B cell (primary cell): ENCODE results near the gene MOK. TPM values are rescaled to one million over a fixed set of nuclear protein-coding genes. Genes with fewer than 3 reads are reported as not detected.

Source experiments
- ATAC-seq: fragments of 200-7000 bp; cut with Tn5 transposase; one replicate; pipeline ENCODE4 v1.10.0; 2021; ENCODE audit warnings: low read depth, mild to moderate bottlenecking, moderate number of reproducible peaks, moderate library complexity
- CTCF ChIA-PET: fragments of 350-600 bp; sonication (Branson Sonifier 250); formaldehyde crosslinking; loops from one replicate; lab custom pipeline; 2021; ENCODE audit warnings: antibody characterized with exemption, inconsistent platforms; lab: Charles Lee
- POLR2A ChIA-PET: fragments of 350-600 bp; sonication (Branson Sonifier 250); formaldehyde crosslinking; loops from one replicate; lab custom pipeline; 2021; ENCODE audit warnings: antibody characterized with exemption; lab: Charles Lee
- DNase-seq: peaks from one replicate; pipeline ENCODE4 v3.0.0; 2013
- H2AFZ ChIP-seq: 2 replicates; pipeline ENCODE4 v1.6.1; 2012; ENCODE audit warnings: mild to moderate bottlenecking, low read depth, low read length; ENCODE audit not compliant: insufficient read depth, poor library complexity, severe bottlenecking
- H3K27ac ChIP-seq, 2 donors: 1 replicate in 1 of 2; 2 replicates in 1 of 2; pipeline ENCODE4 v1.5.1; 2012 to 2013; ENCODE audit warnings: low read length in 2 of 2, mild to moderate bottlenecking in 2 of 2, moderate library complexity in 1 of 2
- H3K27me3 ChIP-seq, 4 experiments: fragments of 200-600 bp in 1 of 4; sonication (generic) in 1 of 4; replicated peaks in 1 of 4; 1 replicate in 2 of 4; 2 replicates in 2 of 4; pipeline versions ENCODE4 v1.6.1 to v1.7.0; 2013 to 2016; ENCODE audit warnings: low read length in 3 of 4, mild to moderate bottlenecking in 2 of 4, mixed read lengths in 1 of 4, moderate library complexity in 1 of 4; ENCODE audit not compliant: insufficient read depth in 4 of 4, control insufficient read depth in 3 of 4; ENCODE audit errors: control extremely low read depth in 1 of 4
- H3K36me3 ChIP-seq, 2 experiments: replicated peaks in 1 of 2; 1 replicate in 1 of 2; 2 replicates in 1 of 2; pipeline versions ENCODE4 v1.6.1 to v1.7.1; 2013; ENCODE audit warnings: low read length in 1 of 2; ENCODE audit not compliant: insufficient read depth in 2 of 2, control insufficient read depth in 1 of 2; ENCODE audit errors: control extremely low read depth in 1 of 2, extremely low read depth in 1 of 2
- H3K4me1 ChIP-seq, 2 donors: fragments of 200-600 bp in 1 of 2; sonication (generic) in 1 of 2; 1 replicate in 1 of 2; 2 replicates in 1 of 2; pipeline versions ENCODE4 v1.5.1 to v1.6.1; 2013 to 2017; ENCODE audit warnings: low read length in 2 of 2; ENCODE audit not compliant: control insufficient read depth in 2 of 2, insufficient read depth in 2 of 2
- H3K4me2 ChIP-seq: replicated peaks from 2 replicates; pipeline ENCODE3; 2012; ENCODE audit warnings: mild to moderate bottlenecking, low read depth, low read length; ENCODE audit not compliant: poor library complexity, severe bottlenecking
- H3K4me3 ChIP-seq, 5 experiments: fragments of 200-600 bp in 1 of 5; sonication (generic) in 1 of 5; 1 replicate in 3 of 5; 2 replicates in 2 of 5; pipeline versions ENCODE4 v1.5.1 to v1.7.0; 2011 to 2016; ENCODE audit warnings: low read length in 4 of 5, mild to moderate bottlenecking in 4 of 5, low read depth in 2 of 5, control low read depth in 1 of 5, moderate library complexity in 1 of 5; ENCODE audit not compliant: insufficient read depth in 1 of 5; ENCODE audit errors: control extremely low read depth in 1 of 5, extremely low read depth in 1 of 5
- H3K79me2 ChIP-seq: fragments of 200-600 bp; sonication (generic); one replicate; pipeline ENCODE4 v1.6.0; 2016; ENCODE audit warnings: low read length; ENCODE audit not compliant: control insufficient read depth, insufficient read depth
- H3K9ac ChIP-seq: fragments of 200-600 bp; sonication (generic); 2 replicates; pipeline ENCODE4 v1.6.1; 2017; ENCODE audit warnings: mild to moderate bottlenecking, low read length, moderate library complexity
- H3K9me3 ChIP-seq, 3 donors: one replicate each; pipeline versions ENCODE4 v1.6.1 to v1.7.1; 2013; ENCODE audit warnings: low read length in 2 of 3; ENCODE audit not compliant: control insufficient read depth in 2 of 3, insufficient read depth in 1 of 3; ENCODE audit errors: control extremely low read depth in 1 of 3
- H4K20me1 ChIP-seq: 2 replicates; pipeline ENCODE4 v1.6.0; 2012; ENCODE audit warnings: mild to moderate bottlenecking, low read length; ENCODE audit not compliant: insufficient read depth, control insufficient read depth, poor library complexity, severe bottlenecking
- H3K27ac Mint-ChIP-seq: one replicate; pipeline ENCODE4 v1.8.0; 2021; ENCODE audit warnings: mixed read lengths
- H3K27me3 Mint-ChIP-seq: one replicate; pipeline ENCODE4 v1.8.0; 2021; ENCODE audit warnings: mixed read lengths
- H3K4me1 Mint-ChIP-seq: one replicate; pipeline ENCODE4 v1.8.0; 2021; ENCODE audit warnings: mixed read lengths
- H3K4me3 Mint-ChIP-seq: one replicate; pipeline ENCODE4 v1.8.0; 2021; ENCODE audit warnings: mixed read lengths
- H3K9me3 Mint-ChIP-seq: one replicate; pipeline ENCODE4 v1.8.0; 2022; ENCODE audit warnings: mixed read lengths; ENCODE audit not compliant: insufficient read depth
- EZH2 ChIP-seq: IDR thresholded peaks from 2 replicates; pipeline ENCODE4 v1.6.1; 2012; ENCODE audit warnings: borderline replicate concordance, low read depth, mild to moderate bottlenecking, moderate library complexity, low read length; ENCODE audit not compliant: insufficient read depth, poor library complexity, severe bottlenecking
- WGBS: methylation state at CpG from one replicate; pipeline ENCODE4 v1.1.5; 2013; ENCODE audit warnings: missing lambda C conversion rate; ENCODE audit not compliant: insufficient coverage; 5-methylcytosine and 5-hydroxymethylcytosine counted together
- intact Hi-C: fragments of 100-400 bp; cut with micrococcal nuclease; formaldehyde crosslinking; loops from one replicate; pipeline ENCODE4 v1.10.0; 2022
- polyA plus RNA-seq: library from polyadenylated mRNA; depleted of rRNA; stranded (reverse); fragments of >200 nt; gene quantifications from 2 replicates; pipeline ENCODE4 v1.2.3, GENCODE V29; 2012
- total RNA-seq, 2 donors: library from RNA; stranded (reverse); fragments of 120-200 nt in 1 of 2; gene quantifications; 1 replicate in 1 of 2; 2 replicates in 1 of 2; pipeline versions ENCODE4 v1.2.3 to v1.2.4, GENCODE V29; 2013 to 2022
- TF ChIP-seq, protein P1 (sequence below): fragments of 200-600 bp; IDR thresholded peaks from one replicate; pipeline ENCODE4 v1.8.0; 2022; ENCODE audit warnings: antibody characterized with exemption, mild to moderate bottlenecking

Gene MOK
- total and polyA plus RNA-seq, 2 donors (not counting 1 experiment from before 2014, with no cell fraction given), result 1.2 to 3.0 TPM

DNA sequence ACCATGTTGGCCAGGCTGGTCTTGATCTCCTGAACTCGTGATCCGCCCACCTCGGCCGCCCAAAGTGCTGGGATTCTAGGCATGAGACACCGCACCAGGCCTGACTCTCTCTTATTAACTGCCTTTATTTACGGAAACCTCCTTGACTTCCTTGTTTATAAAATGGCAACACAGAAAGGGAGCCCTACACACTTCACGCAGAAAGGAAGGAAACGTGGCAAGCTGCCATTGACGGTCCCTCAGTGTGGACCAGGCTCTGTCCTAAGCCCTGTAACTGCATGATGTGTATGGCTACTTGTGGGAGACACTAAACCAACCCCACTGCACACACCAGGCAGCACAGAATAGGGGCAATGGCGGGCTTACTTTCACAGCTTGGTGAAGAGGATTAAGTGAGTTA is 46.1 kb upstream of the MOK start:
- intact Hi-C loops, result no loop called here
- H3K4me2 ChIP-seq, result no peak overlapping the region
- no peak for ATAC-seq
- H3K27ac ChIP-seq, result no peak overlapping the region
- Mint-ChIP-seq H3K9me3 (no peaks in the 10 kb centered on the region), H3K27ac (no peak overlapping the region), H3K4me3 (no peak overlapping the region), H3K4me1 (no peaks in the 10 kb centered on the region), H3K27me3 (no peaks in the 10 kb centered on the region)
- no peak for DNase-seq
- H4K20me1 ChIP-seq, result peaks cover 3% of the 10 kb centered on the region
- CTCF ChIA-PET, result no interaction called here
- no peaks in the 10 kb centered on the region for H3K27me3 ChIP-seq
- H3K4me1 ChIP-seq, result no peaks in the 10 kb centered on the region
- TF ChIP-seq, protein P1, sequence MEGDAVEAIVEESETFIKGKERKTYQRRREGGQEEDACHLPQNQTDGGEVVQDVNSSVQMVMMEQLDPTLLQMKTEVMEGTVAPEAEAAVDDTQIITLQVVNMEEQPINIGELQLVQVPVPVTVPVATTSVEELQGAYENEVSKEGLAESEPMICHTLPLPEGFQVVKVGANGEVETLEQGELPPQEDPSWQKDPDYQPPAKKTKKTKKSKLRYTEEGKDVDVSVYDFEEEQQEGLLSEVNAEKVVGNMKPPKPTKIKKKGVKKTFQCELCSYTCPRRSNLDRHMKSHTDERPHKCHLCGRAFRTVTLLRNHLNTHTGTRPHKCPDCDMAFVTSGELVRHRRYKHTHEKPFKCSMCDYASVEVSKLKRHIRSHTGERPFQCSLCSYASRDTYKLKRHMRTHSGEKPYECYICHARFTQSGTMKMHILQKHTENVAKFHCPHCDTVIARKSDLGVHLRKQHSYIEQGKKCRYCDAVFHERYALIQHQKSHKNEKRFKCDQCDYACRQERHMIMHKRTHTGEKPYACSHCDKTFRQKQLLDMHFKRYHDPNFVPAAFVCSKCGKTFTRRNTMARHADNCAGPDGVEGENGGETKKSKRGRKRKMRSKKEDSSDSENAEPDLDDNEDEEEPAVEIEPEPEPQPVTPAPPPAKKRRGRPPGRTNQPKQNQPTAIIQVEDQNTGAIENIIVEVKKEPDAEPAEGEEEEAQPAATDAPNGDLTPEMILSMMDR, result no peak
- TF ChIP-seq EZH2, result no peak
- peaks cover 0 to 74% of the 10 kb centered on the region in 2 experiments for H3K36me3 ChIP-seq
- POLR2A ChIA-PET, result no interaction called here
- H2AFZ ChIP-seq, result no peak overlapping the region
- peaks cover 10% of the 10 kb centered on the region for H3K79me2 ChIP-seq
- H3K9ac ChIP-seq, result no peak overlapping the region
- WGBS, result 94% methylated on average over 5 of the region's 10 CpGs
- no peaks in the 10 kb centered on the region for H3K9me3 ChIP-seq
- H3K4me3 ChIP-seq, result no peak overlapping the region

DNA sequence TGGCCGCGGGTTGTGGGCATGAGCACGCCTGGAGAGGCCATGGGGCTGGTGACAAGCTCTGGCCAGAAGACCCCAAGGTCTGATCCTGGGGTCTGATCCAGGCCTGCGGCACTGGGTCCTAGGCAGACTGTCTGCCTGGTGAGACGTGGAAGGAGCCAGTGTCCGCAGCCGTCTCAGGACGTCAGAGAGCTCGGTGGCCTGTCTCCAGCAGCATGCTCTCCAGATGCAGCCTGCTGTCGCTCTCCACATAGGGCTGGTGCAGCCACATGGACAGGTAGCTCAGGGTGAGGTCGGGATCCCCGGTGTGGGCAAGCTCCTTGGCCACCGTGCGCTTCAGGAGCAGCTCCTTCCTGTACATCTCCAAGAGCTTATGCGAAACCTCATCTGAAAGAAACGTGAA is 43.4 kb upstream of the MOK start:
- Mint-ChIP-seq H3K4me1 (no peaks in the 10 kb centered on the region), H3K4me3 (no peak overlapping the region), H3K27ac (no peak overlapping the region), H3K9me3 (no peaks in the 10 kb centered on the region), H3K27me3 (no peaks in the 10 kb centered on the region)
- Histone ChIP-seq H2AFZ (no peak overlapping the region), H3K9ac (no peak overlapping the region), H4K20me1 (peaks cover 3% of the 10 kb centered on the region), H3K4me3 (no peak overlapping the region), H3K4me1 (no peaks in the 10 kb centered on the region), H3K27ac (no peak overlapping the region), H3K9me3 (no peaks in the 10 kb centered on the region), H3K36me3 (peaks cover 4 to 72% of the 10 kb centered on the region in 2 experiments), H3K79me2 (peaks cover 6% of the 10 kb centered on the region), H3K4me2 (no peak overlapping the region), H3K27me3 (no peaks in the 10 kb centered on the region)
- intact Hi-C loops, result no loop called here
- TF ChIP-seq, protein P1, result no peak
- ChIA-PET POLR2A (no interaction called here), CTCF (no interaction called here)
- DNase-seq (no peak), ATAC-seq (no peak)
- over 99% methylated on average over 15 of the region's 16 CpGs for whole genome bisulfite sequencing
